H1 (cell line): ENCODE results near the gene TMEM120B. TPM values are rescaled to one million over a fixed set of nuclear protein-coding genes. Genes with fewer than 3 reads are reported as not detected.
"Not testable (repeated sequence)": the region's sequence is repeated elsewhere in the genome, so short reads cannot be mapped to it uniquely, and the experiment has no call there.

Source experiments
- CTCF ChIA-PET: fragments of 300-600 bp; sonication (Branson Sonifier 250); formaldehyde crosslinking; loops from one replicate; lab custom pipeline; 2021; ENCODE audit not compliant: partially characterized antibody; lab: Charles Lee
- POLR2A ChIA-PET: fragments of 300-600 bp; sonication (Branson Sonifier 250); formaldehyde crosslinking; loops from one replicate; lab custom pipeline; 2021; ENCODE audit warnings: inconsistent platforms; ENCODE audit not compliant: partially characterized antibody; lab: Charles Lee
- DNase-seq, 2 experiments: peaks; one replicate each; pipeline versions ENCODE4 v3.0.0 to v3.0.0-alpha.2; 2010 to 2022; ENCODE audit warnings: low spot score in 2 of 2, low read depth in 1 of 2, mixed read lengths in 1 of 2
- FAIRE-seq: peaks from 2 replicates; lab custom pipeline; 2011; peaks lifted over from hg19 to GRCh38; lab: Jason Lieb, UNC
- H2AFZ ChIP-seq: 2 replicates; pipeline ENCODE4 v1.8.1; 2012; ENCODE audit warnings: low read length, inconsistent platforms
- H2AK5ac ChIP-seq: 2 replicates; pipeline ENCODE4 v1.6.1; 2013; ENCODE audit warnings: low read depth, low read length
- H2BK120ac ChIP-seq: replicated peaks from 2 replicates; pipeline ENCODE3; 2013; ENCODE audit warnings: low read depth, low read length, inconsistent platforms
- H2BK12ac ChIP-seq: 2 replicates; pipeline ENCODE4 v1.6.1; 2013; ENCODE audit warnings: low read depth, low read length
- H2BK15ac ChIP-seq: 2 replicates; pipeline ENCODE4 v1.6.1; 2013; ENCODE audit warnings: low read length
- H2BK20ac ChIP-seq: 2 replicates; pipeline ENCODE4 v1.6.1; 2013; ENCODE audit warnings: low read length
- H2BK5ac ChIP-seq: 2 replicates; pipeline ENCODE4 v1.6.1; 2013; ENCODE audit warnings: low read depth, low read length
- H3K14ac ChIP-seq: 2 replicates; pipeline ENCODE4 v1.6.1; 2013; ENCODE audit warnings: inconsistent platforms; ENCODE audit not compliant: insufficient read length
- H3K18ac ChIP-seq: 2 replicates; pipeline ENCODE4 v1.6.1; 2013; ENCODE audit warnings: low read length; ENCODE audit errors: extremely low read depth
- H3K23ac ChIP-seq: 2 replicates; pipeline ENCODE4 v1.6.1; 2013; ENCODE audit warnings: inconsistent platforms; ENCODE audit not compliant: insufficient read length
- H3K23me2 ChIP-seq: 2 replicates; pipeline ENCODE4 v1.6.1; 2013; ENCODE audit warnings: low read depth, low read length
- H3K27ac ChIP-seq: 2 replicates; pipeline ENCODE4 v1.6.1; 2011; ENCODE audit warnings: low read depth, low read length, inconsistent platforms
- H3K27me3 ChIP-seq, 4 experiments: replicated peaks in 1 of 4; 1 replicate in 1 of 4; 2 replicates in 3 of 4; pipeline versions ENCODE4 v1.6.1 to v1.8.1; 2011 to 2013; ENCODE audit warnings: low read length in 3 of 4, mild to moderate bottlenecking in 3 of 4, inconsistent platforms in 2 of 4, mixed read lengths in 2 of 4, moderate library complexity in 1 of 4; ENCODE audit not compliant: control insufficient read depth in 3 of 4, insufficient read depth in 3 of 4; ENCODE audit errors: extremely low read depth in 1 of 4
- H3K36me3 ChIP-seq, 4 experiments: 2 replicates each; pipeline versions ENCODE4 v1.6.1 to v1.8.1; 2011 to 2013; ENCODE audit warnings: mild to moderate bottlenecking in 4 of 4, low read length in 3 of 4, moderate library complexity in 2 of 4, control low read depth in 1 of 4, inconsistent platforms in 1 of 4; ENCODE audit not compliant: insufficient read depth in 4 of 4, control insufficient read depth in 2 of 4
- H3K4ac ChIP-seq: replicated peaks from 2 replicates; pipeline ENCODE3; 2013; ENCODE audit warnings: low read length, low read depth, mixed read lengths, inconsistent platforms; ENCODE audit not compliant: insufficient read length
- H3K4me1 ChIP-seq, 4 experiments: replicated peaks in 1 of 4; 1 replicate in 1 of 4; 2 replicates in 3 of 4; pipeline versions ENCODE4 v1.6.1 to v1.8.1; 2011 to 2013; ENCODE audit warnings: low read length in 3 of 4, inconsistent platforms in 2 of 4, mixed read lengths in 1 of 4; ENCODE audit not compliant: insufficient read depth in 4 of 4, control insufficient read depth in 3 of 4
- H3K4me2 ChIP-seq, 2 experiments: 2 replicates each; pipeline versions ENCODE4 v1.6.1 to v1.8.1; 2011 to 2013; ENCODE audit warnings: low read depth in 2 of 2, low read length in 2 of 2, control low read depth in 1 of 2, inconsistent platforms in 1 of 2, mild to moderate bottlenecking in 1 of 2; ENCODE audit not compliant: insufficient read depth in 1 of 2
- H3K4me3 ChIP-seq, 4 experiments: fragments of 200-600, 300-600 bp in 1 of 4; sonication (generic), shearing (Covaris generic), sonication (Bioruptor Twin) in 1 of 4; 2 replicates each; pipeline versions ENCODE4 v1.5.1 to v1.8.1; 2011 to 2016; ENCODE audit warnings: low read length in 4 of 4, low read depth in 3 of 4, control low read depth in 2 of 4, inconsistent platforms in 2 of 4, mild to moderate bottlenecking in 2 of 4, mixed read lengths in 1 of 4, moderate library complexity in 1 of 4; ENCODE audit not compliant: insufficient read depth in 2 of 4; ENCODE audit errors: extremely low read depth in 1 of 4
- H3K56ac ChIP-seq: replicated peaks from 2 replicates; pipeline ENCODE3; 2013; ENCODE audit warnings: low read depth, mild to moderate bottlenecking, mixed read lengths, low read length, inconsistent platforms; ENCODE audit not compliant: insufficient read length
- H3K79me1 ChIP-seq: 2 replicates; pipeline ENCODE4 v1.6.1; 2013; ENCODE audit warnings: low read depth, low read length, control low read depth
- H3K79me2 ChIP-seq, 2 experiments: 2 replicates each; pipeline versions ENCODE4 v1.6.1 to v1.8.1; 2012 to 2013; ENCODE audit warnings: low read length in 2 of 2, mild to moderate bottlenecking in 2 of 2, inconsistent platforms in 1 of 2; ENCODE audit not compliant: insufficient read depth in 2 of 2, control insufficient read depth in 1 of 2
- H3K9ac ChIP-seq, 4 experiments: replicated peaks in 1 of 4; 1 replicate in 1 of 4; 2 replicates in 3 of 4; pipeline versions ENCODE4 v1.6.1 to v1.8.1; 2011 to 2013; ENCODE audit warnings: low read depth in 3 of 4, low read length in 3 of 4, control low read depth in 2 of 4, mild to moderate bottlenecking in 2 of 4, moderate library complexity in 2 of 4, inconsistent platforms in 1 of 4; ENCODE audit errors: extremely low read depth in 1 of 4
- H3K9me3 ChIP-seq, 2 experiments: 2 replicates each; pipeline versions ENCODE4 v1.6.1 to v1.8.1; 2012 to 2013; ENCODE audit warnings: mild to moderate bottlenecking in 2 of 2, moderate library complexity in 2 of 2, control low read depth in 1 of 2, inconsistent platforms in 1 of 2, low read depth in 1 of 2, low read length in 1 of 2, mixed read lengths in 1 of 2; ENCODE audit not compliant: insufficient read depth in 2 of 2
- H4K20me1 ChIP-seq, 2 experiments: replicated peaks in 1 of 2; 2 replicates each; pipeline versions ENCODE3 to v1.8.1; 2011 to 2013; ENCODE audit warnings: inconsistent platforms in 2 of 2, low read length in 2 of 2, mild to moderate bottlenecking in 1 of 2; ENCODE audit not compliant: insufficient read depth in 2 of 2, control insufficient read depth in 1 of 2
- H4K5ac ChIP-seq: 2 replicates; pipeline ENCODE4 v1.6.1; 2013; ENCODE audit warnings: low read length, low read depth, mixed read lengths, inconsistent platforms; ENCODE audit not compliant: insufficient read length
- H4K8ac ChIP-seq: 2 replicates; pipeline ENCODE4 v1.8.0; 2013; ENCODE audit warnings: mild to moderate bottlenecking, moderate library complexity, low read length, inconsistent platforms; ENCODE audit not compliant: insufficient read depth; ENCODE audit errors: extremely low read depth
- H4K91ac ChIP-seq: replicated peaks from 2 replicates; pipeline ENCODE3; 2013; ENCODE audit warnings: low read length, mixed read lengths, inconsistent platforms; ENCODE audit not compliant: insufficient read length
- WGBS, 2 experiments: shearing (Covaris generic) in 1 of 2; methylation state at CpG; one replicate each; pipeline versions ENCODE4 v1.1.6 to v1.1.7; 2013 to 2015; ENCODE audit warnings: low lambda C conversion rate in 2 of 2, mixed read lengths in 2 of 2, inconsistent platforms in 1 of 2, low coverage in 1 of 2, missing lambda C conversion rate in 1 of 2; ENCODE audit not compliant: insufficient replicate concordance in 2 of 2, insufficient coverage in 1 of 2, insufficient read length in 1 of 2; ENCODE audit errors: extremely low coverage in 1 of 2, missing lambda C conversion rate in 1 of 2; 5-methylcytosine and 5-hydroxymethylcytosine counted together
- polyA plus RNA-seq, 7 experiments: library from polyadenylated mRNA; depleted of rRNA in 3 of 7; stranded (reverse) in 5 of 7; unstranded in 2 of 7; fragments of >200 nt in 5 of 7; fragments of 200-250 nt in 2 of 7; gene quantifications; 1 replicate in 5 of 7; 2 replicates in 1 of 7; 4 replicates in 1 of 7; pipeline versions ENCODE4 v1.2.1 to v1.2.3, GENCODE V29; 2011 to 2013; ENCODE audit warnings: missing spikeins in 2 of 7, mixed read lengths in 2 of 7
- total RNA-seq: library from RNA; stranded (reverse); fragmentation: NEBNext Ultra II Directional; extraction: Animal tissue kit (Norgen Biotek cat#: 25700); gene quantifications from 2 replicates; pipeline ENCODE4 v1.2.1, GENCODE V29; 2021

Gene TMEM120B
- total and polyA plus RNA-seq, 2 of the 8 experiments (the other 6 are each of a cell fraction or from before 2014, with no cell fraction given), result 22.0 to 29.1 TPM

GRCh38 chr12:121745545-121745944 lies 33.0 kb downstream of the TMEM120B start:
- not testable (repeated sequence) for H3K27me3 ChIP-seq, H3K79me2 ChIP-seq, H2BK5ac ChIP-seq, H3K4me3 ChIP-seq, H2AK5ac ChIP-seq, H3K4me1 ChIP-seq, H4K91ac ChIP-seq, H3K4me2 ChIP-seq, H2AFZ ChIP-seq, FAIRE-seq, H2BK20ac ChIP-seq, H3K56ac ChIP-seq, H4K8ac ChIP-seq, H2BK12ac ChIP-seq, H3K14ac ChIP-seq, H3K9me3 ChIP-seq, H3K4ac ChIP-seq, H4K5ac ChIP-seq, H3K18ac ChIP-seq, H2BK120ac ChIP-seq, H3K23ac ChIP-seq, DNase-seq, H2BK15ac ChIP-seq, H3K79me1 ChIP-seq, H3K9ac ChIP-seq, H3K23me2 ChIP-seq, H3K27ac ChIP-seq
- POLR2A ChIA-PET, result interaction anchor here (1.0 kb wide), 1 partner anchor 44 kb away, joined by 3 read pairs; no protein-coding TSS in a partner anchor
- Histone ChIP-seq H4K20me1 (peaks cover 3 to 17% of the 10 kb centered on the region in 2 experiments), H3K36me3 (peaks cover 2 to 10% (median 3%) of the 10 kb centered on the region in 4 experiments; a peak in 6 of 8 replicates)
- CTCF ChIA-PET, result interaction anchor here (1.2 kb wide), 1 partner anchor 28 kb away, joined by 3 read pairs; no protein-coding TSS in a partner anchor
- 88% methylated on average over 5 of the region's 5 CpGs; no CpG with 5 or more reads in 1 of the 2 experiments for WGBS, 2 experiments
